ENCODE measurements around the gene JADE2.
"Not testable (repeated sequence)": the region's sequence is repeated elsewhere in the genome, so short reads cannot be mapped to it uniquely, and the experiment has no call there.

JADE2 gene

DNA sequence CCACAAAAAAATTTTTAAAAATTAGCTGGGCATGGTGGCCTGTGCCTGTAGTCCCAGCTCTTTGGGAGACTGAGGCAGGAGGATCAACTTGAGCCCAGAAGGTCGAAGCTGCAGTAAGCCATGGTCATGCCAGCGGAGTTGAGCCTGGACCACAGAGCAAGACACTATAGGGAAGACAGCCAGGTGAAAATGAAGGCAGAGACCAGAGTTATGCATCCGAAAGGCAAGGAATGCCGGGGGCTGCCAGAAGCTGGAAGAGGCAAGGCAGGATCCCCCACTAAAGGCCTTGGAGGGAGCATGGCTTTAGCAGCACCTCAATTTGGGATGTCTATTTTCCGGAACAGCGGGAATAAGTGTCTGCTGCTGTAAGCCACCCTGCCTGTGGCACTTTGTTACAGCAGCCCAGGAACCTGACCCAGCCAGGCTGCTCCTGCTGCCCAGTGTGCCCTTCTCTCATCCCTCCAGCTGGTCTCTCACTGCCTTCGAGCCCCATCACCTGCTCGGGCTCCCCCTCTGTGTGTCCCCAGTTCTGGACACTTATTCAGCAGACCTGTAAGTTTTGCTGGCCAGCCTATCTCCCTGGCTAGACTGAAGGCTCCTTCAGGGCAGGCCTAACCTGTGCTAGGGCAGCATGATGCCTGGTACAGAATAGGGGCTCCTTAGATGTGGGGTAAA, 16.8 kb upstream of the JADE2 start:
- no peak for DNase-seq (ENCODE audit: low read depth, low spot score)
- TF ChIP-seq, protein P1, sequence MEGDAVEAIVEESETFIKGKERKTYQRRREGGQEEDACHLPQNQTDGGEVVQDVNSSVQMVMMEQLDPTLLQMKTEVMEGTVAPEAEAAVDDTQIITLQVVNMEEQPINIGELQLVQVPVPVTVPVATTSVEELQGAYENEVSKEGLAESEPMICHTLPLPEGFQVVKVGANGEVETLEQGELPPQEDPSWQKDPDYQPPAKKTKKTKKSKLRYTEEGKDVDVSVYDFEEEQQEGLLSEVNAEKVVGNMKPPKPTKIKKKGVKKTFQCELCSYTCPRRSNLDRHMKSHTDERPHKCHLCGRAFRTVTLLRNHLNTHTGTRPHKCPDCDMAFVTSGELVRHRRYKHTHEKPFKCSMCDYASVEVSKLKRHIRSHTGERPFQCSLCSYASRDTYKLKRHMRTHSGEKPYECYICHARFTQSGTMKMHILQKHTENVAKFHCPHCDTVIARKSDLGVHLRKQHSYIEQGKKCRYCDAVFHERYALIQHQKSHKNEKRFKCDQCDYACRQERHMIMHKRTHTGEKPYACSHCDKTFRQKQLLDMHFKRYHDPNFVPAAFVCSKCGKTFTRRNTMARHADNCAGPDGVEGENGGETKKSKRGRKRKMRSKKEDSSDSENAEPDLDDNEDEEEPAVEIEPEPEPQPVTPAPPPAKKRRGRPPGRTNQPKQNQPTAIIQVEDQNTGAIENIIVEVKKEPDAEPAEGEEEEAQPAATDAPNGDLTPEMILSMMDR (IDR thresholded peaks at IDR 0.05; ENCODE audit: low read depth, low read length), result no peak
- no peak overlapping the region for H3K4me3 ChIP-seq (ENCODE audit: low read depth, low read length)
- in situ Hi-C loops (cut with HindIII; ENCODE audit: low sequenced_read_pairs), result no loop called here

DNA sequence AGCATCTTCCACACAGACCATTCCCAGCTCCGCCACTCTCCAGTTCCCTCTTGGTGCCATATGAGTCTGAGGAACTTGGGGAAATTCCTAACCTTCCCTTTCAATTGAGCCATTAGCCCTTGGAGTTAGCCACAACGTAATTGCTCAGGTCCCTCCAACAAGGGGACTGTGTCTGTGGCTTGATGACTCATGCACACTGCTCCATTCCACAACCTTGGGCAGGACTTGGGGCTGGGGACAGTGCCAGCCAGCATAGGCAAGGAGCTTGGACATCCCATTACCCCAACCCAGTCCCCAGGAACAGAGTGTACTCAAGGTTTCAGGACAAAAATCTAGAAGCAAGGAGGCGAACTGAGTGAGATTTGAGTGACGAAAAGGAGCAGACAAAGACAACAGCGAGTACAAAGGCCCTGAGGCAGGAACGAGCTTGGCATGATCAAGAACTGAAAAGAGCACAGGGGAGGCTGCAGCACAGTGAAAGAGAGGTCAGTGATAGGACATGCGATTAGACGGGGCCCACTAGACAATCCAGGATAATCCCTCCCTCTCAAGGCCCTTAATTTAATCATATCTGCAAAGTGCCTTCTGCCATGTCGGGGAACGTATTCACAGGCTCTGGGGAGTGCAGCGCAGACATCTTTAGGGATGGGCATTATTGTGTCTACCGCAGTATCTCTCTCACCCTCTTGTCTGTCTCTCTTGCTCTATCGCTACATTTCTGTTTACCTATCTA, 16.0 kb upstream of the JADE2 start:
- H3K4me3 ChIP-seq (ENCODE audit: low read depth, low read length), result no peak overlapping the region
- in situ Hi-C loops (cut with HindIII; ENCODE audit: low sequenced_read_pairs), result no loop called here
- peak; percentile 50 for DNase-seq (ENCODE audit: low read depth, low spot score)
- TF ChIP-seq, protein P1 (IDR thresholded peaks at IDR 0.05; ENCODE audit: low read depth, low read length), result no peak

DNA sequence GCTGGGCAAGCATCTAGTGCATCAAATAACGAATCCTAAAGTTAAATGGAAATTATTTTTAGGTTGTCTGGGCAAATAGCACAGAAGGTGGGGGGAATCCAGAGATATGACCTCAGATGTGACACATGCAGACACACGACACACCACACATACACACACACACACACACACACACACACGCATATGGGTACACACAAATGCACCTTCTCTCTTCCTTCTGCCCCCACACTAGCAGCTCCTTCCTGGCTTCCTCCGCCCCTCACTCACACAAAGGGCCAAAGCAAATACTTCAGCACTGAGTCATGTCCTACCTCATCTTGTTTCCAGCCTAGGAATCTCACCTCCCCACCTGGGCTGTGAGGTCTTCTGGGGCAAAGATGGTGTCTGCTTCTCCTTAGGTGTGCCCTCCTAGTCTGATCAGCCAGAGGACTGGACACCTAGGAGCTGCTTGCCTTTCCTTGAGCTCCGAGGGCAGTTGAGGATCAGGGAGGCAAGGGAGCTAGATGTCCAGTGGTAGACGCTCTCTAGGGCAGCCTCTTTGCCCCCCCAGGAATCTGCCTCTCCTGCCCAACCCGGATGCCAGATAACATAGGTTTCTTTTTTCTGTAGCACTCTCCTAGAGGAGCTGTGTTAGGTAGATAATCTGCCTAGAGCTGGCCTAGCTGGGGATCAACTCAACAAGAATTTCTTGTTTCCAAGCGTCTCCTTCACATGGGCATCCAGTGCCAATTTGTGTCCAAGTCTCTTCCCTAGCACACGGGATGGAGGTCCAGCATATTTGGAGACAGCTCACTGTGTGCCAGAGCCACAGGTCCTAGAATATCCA, 14.3 kb upstream of the JADE2 start:
- in situ Hi-C loops (cut with HindIII; ENCODE audit: low sequenced_read_pairs), result no loop called here
- H3K4me3 ChIP-seq (ENCODE audit: low read depth, low read length), result no peak overlapping the region
- peak; percentile 39 for DNase-seq (ENCODE audit: low read depth, low spot score)
- TF ChIP-seq, protein P1 (IDR thresholded peaks at IDR 0.05; ENCODE audit: low read depth, low read length), result no peak

DNA sequence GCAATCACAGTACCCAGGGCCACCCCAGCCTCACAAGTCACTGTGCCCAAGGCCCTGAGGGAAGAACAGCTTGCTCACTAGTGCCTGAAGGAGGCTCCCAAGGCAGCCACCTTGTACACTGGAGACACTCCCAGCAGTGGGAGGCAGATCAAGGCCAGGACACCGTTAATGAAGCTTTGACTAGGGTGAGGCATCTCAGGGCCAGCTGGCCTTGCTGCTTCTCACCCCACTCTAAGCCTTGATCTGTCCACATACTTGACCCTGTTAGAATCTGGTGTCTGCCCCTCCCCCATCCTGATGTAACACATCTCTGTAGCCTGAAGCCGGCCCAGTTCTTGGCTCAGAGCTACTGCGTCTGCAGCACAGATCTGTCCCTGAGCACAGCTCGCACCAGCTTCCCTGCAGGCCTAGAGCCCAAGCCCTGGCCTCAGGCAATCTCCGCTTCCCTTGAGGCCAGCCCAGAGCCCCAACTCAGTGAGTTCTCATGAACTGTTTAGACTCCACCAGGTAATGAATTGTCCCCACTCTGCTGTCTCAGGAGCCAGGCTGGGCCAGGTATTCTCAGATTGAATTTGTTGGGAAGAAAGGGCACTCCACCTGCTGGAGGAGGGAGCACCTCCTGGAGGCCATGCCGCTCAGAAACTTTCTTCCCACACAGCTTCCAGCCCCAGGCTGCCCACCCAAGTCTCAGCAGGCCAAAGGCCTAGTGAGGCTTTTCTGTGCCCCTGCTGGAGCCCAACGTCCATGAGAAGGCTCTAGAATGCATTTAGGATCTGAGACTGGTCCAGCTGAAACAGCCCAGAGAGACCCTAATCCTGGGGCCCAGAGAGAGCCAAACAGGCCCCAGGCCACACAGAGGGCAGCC, 13.4 kb upstream of the JADE2 start:
- TF ChIP-seq, protein P1 (IDR thresholded peaks at IDR 0.05; ENCODE audit: low read depth, low read length), result peak; percentile 28
- in situ Hi-C loops (cut with HindIII; ENCODE audit: low sequenced_read_pairs), result no loop called here
- H3K4me3 ChIP-seq (ENCODE audit: low read depth, low read length), result no peak overlapping the region
- no peak for DNase-seq (ENCODE audit: low read depth, low spot score)

DNA sequence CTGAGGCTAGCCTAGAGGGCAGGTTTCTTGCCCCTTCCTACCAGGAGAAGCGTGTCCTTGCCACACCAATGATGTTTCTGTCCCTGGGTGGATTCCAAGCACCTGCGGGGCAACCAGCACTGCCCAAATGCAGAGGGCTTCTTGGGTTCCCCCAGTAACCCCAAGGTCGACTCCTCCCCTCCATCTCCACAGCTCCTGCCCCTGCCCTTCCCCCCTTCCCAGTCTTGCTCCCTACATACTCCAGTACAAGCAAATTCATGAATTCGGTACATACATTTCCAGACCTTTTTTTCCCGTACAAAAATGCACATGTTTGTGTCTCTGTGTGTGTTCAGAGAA, 12.8 kb upstream of the JADE2 start:
- in situ Hi-C loops (cut with HindIII; ENCODE audit: low sequenced_read_pairs), result no loop called here
- no peak overlapping the region for H3K4me3 ChIP-seq (ENCODE audit: low read depth, low read length)
- DNase-seq (ENCODE audit: low read depth, low spot score), result no peak
- TF ChIP-seq, protein P1 (IDR thresholded peaks at IDR 0.05; ENCODE audit: low read depth, low read length), result no peak

DNA sequence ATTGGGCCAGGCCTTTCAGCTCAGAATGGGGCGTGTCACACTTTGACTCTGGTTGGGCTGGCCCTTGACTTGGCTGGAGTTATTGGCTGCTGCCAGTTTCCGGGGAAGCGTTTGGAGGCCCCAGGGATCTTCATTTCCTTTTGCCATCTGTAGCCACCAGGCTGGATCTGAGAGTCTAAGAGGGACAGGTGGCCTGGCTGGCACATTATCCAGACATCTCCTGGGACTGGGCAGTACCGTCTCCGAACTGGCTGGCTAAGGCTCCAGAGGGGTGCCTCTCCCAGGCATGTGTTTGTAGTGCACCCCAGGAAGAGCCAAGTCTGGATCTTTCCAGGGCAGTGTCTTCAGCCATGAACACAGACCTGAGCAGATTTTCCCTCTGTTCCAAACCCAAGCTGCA, 9.7 kb upstream of the JADE2 start:
- in situ Hi-C loops (cut with HindIII; ENCODE audit: low sequenced_read_pairs), result no loop called here
- TF ChIP-seq, protein P1 (IDR thresholded peaks at IDR 0.05; ENCODE audit: low read depth, low read length), result no peak
- DNase-seq (ENCODE audit: low read depth, low spot score), result no peak
- H3K4me3 ChIP-seq (ENCODE audit: low read depth, low read length), result no peak overlapping the region

DNA sequence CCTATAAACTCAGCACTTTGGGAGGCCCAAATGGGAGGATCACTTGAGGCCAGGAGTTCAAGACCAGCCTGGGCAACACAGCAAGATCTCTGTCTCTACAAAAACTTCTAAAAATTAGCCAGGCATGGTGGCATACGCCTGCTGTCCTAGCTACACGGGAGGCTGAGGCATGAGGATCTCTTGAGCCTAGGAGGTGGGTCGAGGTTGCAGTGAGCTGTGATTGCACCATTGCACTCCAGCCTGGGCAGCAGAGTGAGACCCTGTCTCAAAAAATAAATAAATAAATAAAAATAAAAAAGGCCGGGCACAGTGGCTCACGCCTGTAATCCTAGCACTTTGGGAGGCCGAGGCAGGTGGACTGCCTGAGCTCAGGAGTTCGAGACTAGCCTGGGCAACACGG, 8.5 kb upstream of the JADE2 start:
- in situ Hi-C loops (cut with HindIII; ENCODE audit: low sequenced_read_pairs), result not testable (repeated sequence)

More for the DNA sequence above, 8.5 kb upstream of the JADE2 start:
- not testable (repeated sequence) for H3K4me3 ChIP-seq (ENCODE audit: low read depth, low read length); DNase-seq (ENCODE audit: low read depth, low spot score)
